SK-N-MC (cell line): ENCODE results near the gene REXO4.
"Not testable (repeated sequence)": the region's sequence is repeated elsewhere in the genome, so short reads cannot be mapped to it uniquely, and the experiment has no call there.

Experiments
- DNase-seq: peaks from one replicate; pipeline ENCODE4 v3.0.0-alpha.2; 2011; ENCODE audit warnings: low read depth, low spot score
- H3K27ac ChIP-seq: fragments of 200-600 bp; sonication (generic); 2 replicates; pipeline ENCODE4 v1.5.1; 2016; ENCODE audit warnings: mixed run types
- H3K36me3 ChIP-seq: fragments of 200-600 bp; sonication (generic); 2 replicates; pipeline ENCODE4 v1.6.1; 2017; ENCODE audit warnings: antibody characterized with exemption, low read length, mixed read lengths; ENCODE audit not compliant: insufficient read depth
- H3K4me3 ChIP-seq: fragments of 200-600 bp; sonication (generic); 2 replicates; pipeline ENCODE4 v1.5.1; 2016
- H3K9ac ChIP-seq: fragments of 200-600 bp; sonication (generic); 2 replicates; pipeline ENCODE4 v1.8.0; 2017; ENCODE audit warnings: mixed run types, mixed read lengths; ENCODE audit not compliant: insufficient read length
- H3K9me3 ChIP-seq: fragments of 200-600 bp; sonication (generic); 2 replicates; pipeline ENCODE4 v1.6.1; 2017; ENCODE audit warnings: low read depth, mild to moderate bottlenecking, antibody characterized with exemption, low read length, moderate library complexity, mixed read lengths
- EZH2 ChIP-seq: fragments of 200-600 bp; sonication (generic); IDR thresholded peaks from one replicate; pipeline ENCODE4 v1.6.1; 2017; ENCODE audit warnings: antibody characterized with exemption
- FOXP2 ChIP-seq: optimal IDR thresholded peaks from 2 replicates; pipeline ENCODE3; 2011; ENCODE audit warnings: mild to moderate bottlenecking, moderate library complexity; ENCODE audit not compliant: insufficient read depth; ENCODE audit errors: extremely low read length, control extremely low read depth
- POLR2AphosphoS5 ChIP-seq: IDR thresholded peaks from 2 replicates; pipeline ENCODE4 v1.6.1; 2012; ENCODE audit warnings: mild to moderate bottlenecking, low read depth, low read length, borderline replicate concordance

REXO4 gene

DNA sequence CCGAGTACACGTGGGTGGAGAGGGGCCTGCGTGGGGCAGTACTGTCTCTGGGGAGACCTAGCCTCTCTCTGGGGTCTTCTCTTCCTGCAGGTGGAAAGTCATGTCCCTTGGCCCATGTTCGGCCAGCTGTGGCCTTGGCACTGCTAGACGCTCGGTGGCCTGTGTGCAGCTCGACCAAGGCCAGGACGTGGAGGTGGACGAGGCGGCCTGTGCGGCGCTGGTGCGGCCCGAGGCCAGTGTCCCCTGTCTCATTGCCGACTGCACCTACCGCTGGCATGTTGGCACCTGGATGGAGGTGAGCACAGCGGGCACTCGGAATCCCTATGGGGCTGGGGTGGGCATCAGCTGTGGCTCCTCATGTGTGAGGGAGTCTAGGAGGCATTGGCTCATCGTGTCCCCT is 36.5 kb upstream of the REXO4 start:
- no peak for DNase-seq
- TF ChIP-seq POLR2AphosphoS5 (no peak), FOXP2 (no peak), EZH2 (no peak)
- Histone ChIP-seq H3K27ac (no peak overlapping the region), H3K4me3 (no peak overlapping the region), H3K9me3 (no peaks in the 10 kb centered on the region), H3K36me3 (no peaks in the 10 kb centered on the region), H3K9ac (no peak overlapping the region)

DNA sequence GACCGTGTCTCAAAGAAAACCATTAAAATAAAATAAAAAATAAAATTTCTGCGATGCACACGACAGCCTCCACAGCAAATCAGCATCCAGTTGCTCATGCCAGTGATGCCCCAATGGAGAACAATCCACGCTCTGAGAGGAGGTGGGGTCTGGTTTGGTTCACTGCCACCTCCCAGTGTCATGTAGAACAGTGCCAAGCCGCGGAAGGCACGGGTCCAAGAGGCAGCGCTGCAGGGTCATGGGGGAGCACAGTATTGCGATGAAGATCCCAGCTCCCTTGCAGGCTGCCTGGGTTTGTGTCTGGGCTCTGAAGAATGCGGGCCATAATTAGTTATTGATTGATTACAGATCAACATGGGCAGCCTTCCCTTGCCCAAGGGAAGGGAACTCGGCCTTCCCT is 35.8 kb upstream of the REXO4 start:
- TF ChIP-seq POLR2AphosphoS5 = no peak
- TF ChIP-seq EZH2 = no peak
- TF ChIP-seq FOXP2 = no peak
- H3K36me3 ChIP-seq = no peaks in the 10 kb centered on the region
- H3K9ac ChIP-seq = no peak overlapping the region
- DNase-seq = no peak
- H3K4me3 ChIP-seq = no peak overlapping the region
- no peak overlapping the region for H3K27ac ChIP-seq
- H3K9me3 ChIP-seq = no peaks in the 10 kb centered on the region

- no peaks in the 10 kb centered on the region for H3K9me3 ChIP-seq
- TF ChIP-seq POLR2AphosphoS5 (no peak), FOXP2 (no peak), EZH2 (no peak)
- no peaks in the 10 kb centered on the region for H3K36me3 ChIP-seq
- H3K9ac ChIP-seq = no peak overlapping the region
- DNase-seq = no peak
- no peak overlapping the region for H3K27ac ChIP-seq
- no peak overlapping the region for H3K4me3 ChIP-seq
These were observed 34.8 kb upstream of the REXO4 start for GRCh38 chr9:133452562-133452961.

DNA sequence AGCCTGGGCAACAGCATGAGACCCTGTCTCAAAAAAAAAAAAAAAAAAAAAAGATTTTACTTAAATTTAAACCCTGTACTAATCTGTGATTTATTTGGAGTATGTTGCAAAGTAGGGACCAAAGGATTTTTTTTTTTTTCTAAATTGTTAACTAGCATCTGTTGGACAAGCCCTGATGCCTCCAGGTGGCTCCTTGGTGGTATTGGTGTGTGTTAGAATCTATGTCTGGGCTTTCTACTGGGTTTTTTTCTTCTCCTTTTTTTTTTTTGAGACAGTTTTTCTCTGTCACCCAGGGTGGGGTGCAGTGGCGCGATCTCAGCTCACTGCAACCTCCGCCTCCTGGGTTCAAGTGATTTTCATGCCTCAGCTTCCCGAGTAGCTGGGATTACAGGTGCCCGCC is 34.1 kb upstream of the REXO4 start:
- not testable (repeated sequence) for DNase-seq

GRCh38 chr9:133449760-133450159 is 31.9 kb upstream of the REXO4 start:
- Histone ChIP-seq H3K36me3 (no peaks in the 10 kb centered on the region), H3K9me3 (no peaks in the 10 kb centered on the region), H3K4me3 (no peak overlapping the region), H3K9ac (no peak overlapping the region), H3K27ac (no peak overlapping the region)
- TF ChIP-seq EZH2 = no peak
- TF ChIP-seq FOXP2 = no peak
- no peak for TF ChIP-seq POLR2AphosphoS5
- no peak for DNase-seq

More for the DNA sequence above, 34.1 kb upstream of the REXO4 start:
- not testable (repeated sequence) for H3K36me3 ChIP-seq, H3K4me3 ChIP-seq, H3K9ac ChIP-seq, H3K9me3 ChIP-seq, H3K27ac ChIP-seq

DNA sequence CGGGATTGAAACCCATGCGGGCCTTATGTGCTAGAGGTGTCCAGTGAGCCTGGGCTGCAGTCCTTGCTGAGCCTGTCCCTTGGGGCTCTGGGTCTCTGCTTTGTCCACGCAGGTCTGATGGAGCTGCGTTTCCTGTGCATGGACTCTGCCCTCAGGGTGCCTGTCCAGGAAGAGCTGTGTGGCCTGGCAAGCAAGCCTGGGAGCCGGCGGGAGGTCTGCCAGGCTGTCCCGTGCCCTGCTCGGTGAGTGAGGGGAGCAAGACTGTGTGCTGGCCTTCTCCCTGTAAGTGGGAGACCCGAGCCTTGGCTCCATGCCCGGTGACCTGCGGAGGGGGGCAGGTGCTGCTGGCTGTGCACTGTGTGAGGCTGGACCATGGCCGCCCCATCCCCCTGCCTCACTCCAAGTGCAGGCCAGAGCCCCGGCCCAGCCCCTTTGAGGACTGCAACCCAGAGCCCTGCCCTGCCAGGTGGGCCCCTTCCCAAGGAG is 30.7 kb upstream of the REXO4 start:
- no peaks in the 10 kb centered on the region for H3K9me3 ChIP-seq
- H3K4me3 ChIP-seq = no peak overlapping the region
- DNase-seq = no peak
- H3K27ac ChIP-seq = no peak overlapping the region
- TF ChIP-seq EZH2 = no peak
- no peak for TF ChIP-seq POLR2AphosphoS5
- no peak for TF ChIP-seq FOXP2
- H3K9ac ChIP-seq = no peak overlapping the region
- H3K36me3 ChIP-seq = no peaks in the 10 kb centered on the region

GRCh38 chr9:133445293-133445969 is 27.6 kb upstream of the REXO4 start:
- Histone ChIP-seq H3K4me3 (no peak overlapping the region), H3K9me3 (no peaks in the 10 kb centered on the region), H3K9ac (no peak overlapping the region), H3K27ac (no peak overlapping the region), H3K36me3 (no peaks in the 10 kb centered on the region)
- TF ChIP-seq EZH2 (no peak), POLR2AphosphoS5 (no peak), FOXP2 (no peak)
- no peak for DNase-seq

GRCh38 chr9:133443982-133444381 is 26.2 kb upstream of the REXO4 start:
- Histone ChIP-seq H3K27ac (no peak overlapping the region), H3K9ac (no peak overlapping the region), H3K36me3 (no peaks in the 10 kb centered on the region), H3K4me3 (no peak overlapping the region), H3K9me3 (no peaks in the 10 kb centered on the region)
- DNase-seq = no peak
- TF ChIP-seq POLR2AphosphoS5 (no peak), FOXP2 (no peak), EZH2 (no peak)

GRCh38 chr9:133443248-133443647 is 25.4 kb upstream of the REXO4 start:
- Histone ChIP-seq H3K36me3 (no peaks in the 10 kb centered on the region), H3K9me3 (no peaks in the 10 kb centered on the region), H3K4me3 (no peak overlapping the region), H3K27ac (no peak overlapping the region), H3K9ac (no peak overlapping the region)
- TF ChIP-seq EZH2 = no peak
- no peak for TF ChIP-seq POLR2AphosphoS5
- TF ChIP-seq FOXP2 = no peak
- DNase-seq = no peak
